AG09309 (cell line): ENCODE measurements around the gene DCXR.

Experiments used
- DNase-seq: peaks from one replicate; pipeline ENCODE4 v3.0.0-alpha.2; 2010; ENCODE audit warnings: low read depth
- H3K4me3 ChIP-seq: 2 replicates; pipeline ENCODE4 v1.5.1; 2011; ENCODE audit warnings: mild to moderate bottlenecking, low read depth, low read length, moderate library complexity; ENCODE audit not compliant: control insufficient read depth
- TF ChIP-seq, protein P1 (sequence below): IDR thresholded peaks from 2 replicates; pipeline ENCODE4 v1.5.1; 2011; ENCODE audit warnings: mild to moderate bottlenecking, low read depth, low read length, inconsistent platforms; ENCODE audit not compliant: insufficient read depth, control insufficient read depth; ENCODE audit errors: missing control alignments

The DCXR gene

GRCh38 chr17:82050761-82051641 lies 13.5 kb upstream of the DCXR start:
- TF ChIP-seq, protein P1, sequence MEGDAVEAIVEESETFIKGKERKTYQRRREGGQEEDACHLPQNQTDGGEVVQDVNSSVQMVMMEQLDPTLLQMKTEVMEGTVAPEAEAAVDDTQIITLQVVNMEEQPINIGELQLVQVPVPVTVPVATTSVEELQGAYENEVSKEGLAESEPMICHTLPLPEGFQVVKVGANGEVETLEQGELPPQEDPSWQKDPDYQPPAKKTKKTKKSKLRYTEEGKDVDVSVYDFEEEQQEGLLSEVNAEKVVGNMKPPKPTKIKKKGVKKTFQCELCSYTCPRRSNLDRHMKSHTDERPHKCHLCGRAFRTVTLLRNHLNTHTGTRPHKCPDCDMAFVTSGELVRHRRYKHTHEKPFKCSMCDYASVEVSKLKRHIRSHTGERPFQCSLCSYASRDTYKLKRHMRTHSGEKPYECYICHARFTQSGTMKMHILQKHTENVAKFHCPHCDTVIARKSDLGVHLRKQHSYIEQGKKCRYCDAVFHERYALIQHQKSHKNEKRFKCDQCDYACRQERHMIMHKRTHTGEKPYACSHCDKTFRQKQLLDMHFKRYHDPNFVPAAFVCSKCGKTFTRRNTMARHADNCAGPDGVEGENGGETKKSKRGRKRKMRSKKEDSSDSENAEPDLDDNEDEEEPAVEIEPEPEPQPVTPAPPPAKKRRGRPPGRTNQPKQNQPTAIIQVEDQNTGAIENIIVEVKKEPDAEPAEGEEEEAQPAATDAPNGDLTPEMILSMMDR: no peak
- H3K4me3 ChIP-seq: peak overlapping the region; percentile 74
- no peak for DNase-seq

- TF ChIP-seq, protein P1: no peak
- H3K4me3 ChIP-seq: peak overlapping the region; percentile 74
- DNase-seq: no peak
Observed at GRCh38 chr17:82050152-82050760, 12.8 kb upstream of the DCXR start.

- no peak for DNase-seq
- TF ChIP-seq, protein P1: no peak
- H3K4me3 ChIP-seq: no peak overlapping the region
Observed at GRCh38 chr17:82049521-82049971, 12.0 kb upstream of the DCXR start.

- DNase-seq: no peak
- no peak overlapping the region for H3K4me3 ChIP-seq
- TF ChIP-seq, protein P1: no peak
Observed at GRCh38 chr17:82049106-82049505, 11.6 kb upstream of the DCXR start.

DNA sequence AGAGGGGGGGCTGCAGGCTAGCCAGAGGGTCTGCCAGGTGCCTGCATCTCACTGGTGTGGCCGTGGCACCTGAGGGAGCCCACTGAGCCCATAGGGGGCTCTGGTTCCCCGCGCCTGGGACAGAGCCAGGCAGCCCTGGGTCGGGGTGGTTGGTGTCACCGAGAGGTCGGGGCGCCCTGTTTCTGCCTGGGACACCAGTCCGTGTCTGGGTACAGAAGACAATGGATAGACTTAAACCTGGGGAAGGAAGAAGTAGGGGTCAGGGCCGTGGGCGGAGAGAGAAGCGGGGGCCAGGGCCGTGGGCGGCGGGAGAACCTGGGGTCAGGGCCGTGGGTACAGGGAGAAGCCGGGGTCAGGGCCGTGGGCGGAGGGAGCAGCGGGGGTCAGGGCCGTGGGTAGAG lies 11.1 kb upstream of the DCXR start:
- TF ChIP-seq, protein P1: no peak
- no peak overlapping the region for H3K4me3 ChIP-seq
- DNase-seq: no peak

- TF ChIP-seq, protein P1: no peak
- H3K4me3 ChIP-seq: no peak overlapping the region
- no peak for DNase-seq
Observed at GRCh38 chr17:82047914-82048570, 10.5 kb upstream of the DCXR start.
